HepG2 (cell line): ENCODE measurements around the gene CES2. TPM values are rescaled to one million over a fixed set of nuclear protein-coding genes. Genes with fewer than 3 reads are reported as not detected.
A peak's percentile ranks its signal among the peaks of the same experiment; 100 is the strongest.

Experiments used
- HMG20A ChIP-seq: IDR thresholded peaks from 2 replicates; pipeline ENCODE4 v1.6.1; 2016; ENCODE audit warnings: borderline replicate concordance
- HNRNPUL1 ChIP-seq: fragments of 200-400 bp; formaldehyde crosslinking; IDR thresholded peaks from 2 replicates; pipeline ENCODE4 v1.6.1; 2017; ENCODE audit warnings: low read depth, mild to moderate bottlenecking, low read length, moderate library complexity
- MED13 ChIP-seq: sonication (generic); formaldehyde crosslinking; IDR thresholded peaks from 2 replicates; pipeline ENCODE4 v1.5.0; 2020; ENCODE audit warnings: missing genetic modification reagents
- MIER2 ChIP-seq: IDR thresholded peaks from 2 replicates; pipeline ENCODE4 v1.6.1; 2016; ENCODE audit warnings: missing biosample characterization, missing genetic modification reagents
- MNT ChIP-seq: fragments of 450-650 bp; IDR thresholded peaks from 2 replicates; pipeline ENCODE4 v1.6.1; 2016
- REXO4 ChIP-seq: sonication (generic); formaldehyde crosslinking; IDR thresholded peaks from 2 replicates; pipeline ENCODE4 v1.8.0; 2022; ENCODE audit warnings: missing genetic modification reagents, mild to moderate bottlenecking, borderline replicate concordance
- TCF7L2 ChIP-seq: IDR thresholded peaks from 2 replicates; pipeline ENCODE4 v1.6.1; 2011; ENCODE audit warnings: mild to moderate bottlenecking, low read depth, low read length, moderate library complexity
- ZBTB14 ChIP-seq: sonication (generic); formaldehyde crosslinking; IDR thresholded peaks from 2 replicates; pipeline ENCODE4 v1.4.0; 2020; ENCODE audit warnings: missing genetic modification reagents
- ZFP62 ChIP-seq: sonication (generic); formaldehyde crosslinking; IDR thresholded peaks from 2 replicates; pipeline ENCODE4 v1.4.0; 2020; ENCODE audit warnings: missing genetic modification reagents
- ZNF230 ChIP-seq: sonication (generic); formaldehyde crosslinking; IDR thresholded peaks from 2 replicates; pipeline ENCODE4 v1.4.0; 2020; ENCODE audit warnings: mild to moderate bottlenecking, missing genetic modification reagents
- ZUFSP ChIP-seq: sonication (generic); formaldehyde crosslinking; IDR thresholded peaks from 2 replicates; pipeline ENCODE4 v1.9.0; 2021; ENCODE audit warnings: missing genetic modification reagents, mild to moderate bottlenecking, borderline replicate concordance
- polyA plus RNA-seq, 8 experiments: library from polyadenylated mRNA; depleted of rRNA in 3 of 8; stranded (reverse) in 7 of 8; unstranded in 1 of 8; fragments of >200 nt; fragmentation: Illumina TruSeq in 4 of 8; extraction: Trizol in 4 of 8; gene quantifications; 2 replicates each; pipeline versions ENCODE4 v1.2.1 to v1.2.3, GENCODE V29; 2011 to 2016; ENCODE audit warnings: low read depth in 4 of 8, missing spikeins in 1 of 8, mixed read lengths in 1 of 8; ENCODE audit not compliant: insufficient read depth in 1 of 8
- total RNA-seq, 5 experiments: library from RNA; depleted of rRNA; stranded (reverse); fragments of >200 nt; fragmentation: Illumina TruSeq; extraction: Trizol; gene quantifications; 2 replicates each; pipeline ENCODE4 v1.2.3, GENCODE V29; 2016; ENCODE audit warnings: low read depth in 1 of 5
- TF ChIP-seq, protein P1 (sequence below): IDR thresholded peaks from 2 replicates; pipeline ENCODE4 v1.6.1; 2016
- TF ChIP-seq, protein P2 (sequence below): sonication (generic); formaldehyde crosslinking; IDR thresholded peaks from 2 replicates; pipeline ENCODE4 v1.5.1; 2020; ENCODE audit warnings: missing genetic modification reagents, mild to moderate bottlenecking, borderline replicate concordance
- TF ChIP-seq, protein P3 (sequence below): sonication (generic); formaldehyde crosslinking; IDR thresholded peaks from 2 replicates; pipeline ENCODE4 v1.5.0; 2020; ENCODE audit warnings: missing genetic modification reagents
- TF ChIP-seq, protein P4 (sequence below): sonication (generic); formaldehyde crosslinking; IDR thresholded peaks from 2 replicates; pipeline ENCODE4 v1.5.1; 2020; ENCODE audit warnings: missing genetic modification reagents, mild to moderate bottlenecking, borderline replicate concordance

The CES2 gene
- total and polyA plus RNA-seq, 2 of the 13 experiments (the other 11 are each of a cell fraction or from before 2014, with no cell fraction given) = 50.6 to 63.8 TPM

GRCh38 chr16:66904846-66905632 lies 30.3 kb upstream of the CES2 start (continued):
- TF ChIP-seq, protein P1, sequence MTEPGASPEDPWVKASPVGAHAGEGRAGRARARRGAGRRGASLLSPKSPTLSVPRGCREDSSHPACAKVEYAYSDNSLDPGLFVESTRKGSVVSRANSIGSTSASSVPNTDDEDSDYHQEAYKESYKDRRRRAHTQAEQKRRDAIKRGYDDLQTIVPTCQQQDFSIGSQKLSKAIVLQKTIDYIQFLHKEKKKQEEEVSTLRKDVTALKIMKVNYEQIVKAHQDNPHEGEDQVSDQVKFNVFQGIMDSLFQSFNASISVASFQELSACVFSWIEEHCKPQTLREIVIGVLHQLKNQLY (CRISPR knock-in tag) = peak; percentile 78; the same call in 1 of the 2 replicates
- TF ChIP-seq ZNF230 (CRISPR knock-in tag) (no peak), REXO4 (CRISPR knock-in tag) (no peak), ZUFSP (CRISPR knock-in tag) (no peak), MNT (no peak), TCF7L2 (peak; percentile 73; the same call in 1 of the 2 replicates), MIER2 (no peak; the same call in 1 of the 2 replicates), HMG20A (peak; percentile 77; the same call in 1 of the 2 replicates), ZFP62 (CRISPR knock-in tag) (no peak), HNRNPUL1 (no peak), MED13 (CRISPR knock-in tag) (no peak), ZBTB14 (CRISPR knock-in tag) (no peak)
- TF ChIP-seq, protein P2, sequence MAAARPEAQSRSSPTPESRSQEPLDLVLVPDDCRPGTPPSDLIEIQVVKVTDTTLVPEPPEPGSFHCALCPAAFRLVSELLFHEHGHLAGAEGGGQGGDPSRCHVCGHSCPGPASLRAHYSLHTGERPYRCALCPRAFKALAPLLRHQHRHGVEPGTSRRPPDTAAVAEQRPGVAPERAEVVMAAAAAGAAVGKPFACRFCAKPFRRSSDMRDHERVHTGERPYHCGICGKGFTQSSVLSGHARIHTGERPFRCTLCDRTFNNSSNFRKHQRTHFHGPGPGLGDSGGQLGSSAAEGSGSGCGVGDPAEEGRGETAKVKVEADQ (CRISPR knock-in tag) = 0 out of 2 replicates have a peak, but pooled peaks have one; percentile 47
- TF ChIP-seq, protein P3, sequence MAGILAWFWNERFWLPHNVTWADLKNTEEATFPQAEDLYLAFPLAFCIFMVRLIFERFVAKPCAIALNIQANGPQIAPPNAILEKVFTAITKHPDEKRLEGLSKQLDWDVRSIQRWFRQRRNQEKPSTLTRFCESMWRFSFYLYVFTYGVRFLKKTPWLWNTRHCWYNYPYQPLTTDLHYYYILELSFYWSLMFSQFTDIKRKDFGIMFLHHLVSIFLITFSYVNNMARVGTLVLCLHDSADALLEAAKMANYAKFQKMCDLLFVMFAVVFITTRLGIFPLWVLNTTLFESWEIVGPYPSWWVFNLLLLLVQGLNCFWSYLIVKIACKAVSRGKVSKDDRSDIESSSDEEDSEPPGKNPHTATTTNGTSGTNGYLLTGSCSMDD = no peak
- TF ChIP-seq, protein P4, sequence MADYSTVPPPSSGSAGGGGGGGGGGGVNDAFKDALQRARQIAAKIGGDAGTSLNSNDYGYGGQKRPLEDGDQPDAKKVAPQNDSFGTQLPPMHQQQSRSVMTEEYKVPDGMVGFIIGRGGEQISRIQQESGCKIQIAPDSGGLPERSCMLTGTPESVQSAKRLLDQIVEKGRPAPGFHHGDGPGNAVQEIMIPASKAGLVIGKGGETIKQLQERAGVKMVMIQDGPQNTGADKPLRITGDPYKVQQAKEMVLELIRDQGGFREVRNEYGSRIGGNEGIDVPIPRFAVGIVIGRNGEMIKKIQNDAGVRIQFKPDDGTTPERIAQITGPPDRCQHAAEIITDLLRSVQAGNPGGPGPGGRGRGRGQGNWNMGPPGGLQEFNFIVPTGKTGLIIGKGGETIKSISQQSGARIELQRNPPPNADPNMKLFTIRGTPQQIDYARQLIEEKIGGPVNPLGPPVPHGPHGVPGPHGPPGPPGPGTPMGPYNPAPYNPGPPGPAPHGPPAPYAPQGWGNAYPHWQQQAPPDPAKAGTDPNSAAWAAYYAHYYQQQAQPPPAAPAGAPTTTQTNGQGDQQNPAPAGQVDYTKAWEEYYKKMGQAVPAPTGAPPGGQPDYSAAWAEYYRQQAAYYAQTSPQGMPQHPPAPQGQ = no peak
